HG02938 (cell line): ENCODE measurements around the gene DGKE.

Experiments used
- ATAC-seq: cut with Tn5 transposase; IDR thresholded peaks from one replicate; pipeline ENCODE4 v1.9.1; 2021; ENCODE audit warnings: mild to moderate bottlenecking, moderate library complexity; ENCODE audit not compliant: unreplicated experiment

Gene DGKE

DNA sequence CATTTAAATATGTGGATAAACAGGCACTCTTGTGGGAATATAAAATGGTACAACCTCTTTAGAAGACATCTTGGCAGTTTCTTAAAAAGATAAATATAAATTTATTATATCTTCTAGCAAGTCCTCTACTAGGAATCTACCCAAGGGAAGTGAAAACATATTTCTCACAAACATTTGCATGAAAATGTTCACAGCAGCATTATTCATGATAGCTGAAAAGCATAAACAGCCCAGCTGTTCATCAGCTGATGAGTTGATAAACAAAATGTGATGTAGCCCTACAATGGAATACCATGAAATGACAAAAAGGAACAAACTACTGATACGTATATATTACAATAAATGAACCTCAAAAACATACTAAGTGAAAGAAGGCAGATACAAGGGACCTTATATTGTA lies 12.0 kb downstream of the DGKE start:
- peak; percentile 52 for ATAC-seq

GRCh38 chr17:56847106-56847505 lies 13.2 kb downstream of the DGKE start:
- no peak for ATAC-seq

- ATAC-seq = no peak
Measured at GRCh38 chr17:56849131-56849530, 15.2 kb downstream of the DGKE start.

- no peak for ATAC-seq
Measured at GRCh38 chr17:56850591-56850990, 16.6 kb downstream of the DGKE start.

DNA sequence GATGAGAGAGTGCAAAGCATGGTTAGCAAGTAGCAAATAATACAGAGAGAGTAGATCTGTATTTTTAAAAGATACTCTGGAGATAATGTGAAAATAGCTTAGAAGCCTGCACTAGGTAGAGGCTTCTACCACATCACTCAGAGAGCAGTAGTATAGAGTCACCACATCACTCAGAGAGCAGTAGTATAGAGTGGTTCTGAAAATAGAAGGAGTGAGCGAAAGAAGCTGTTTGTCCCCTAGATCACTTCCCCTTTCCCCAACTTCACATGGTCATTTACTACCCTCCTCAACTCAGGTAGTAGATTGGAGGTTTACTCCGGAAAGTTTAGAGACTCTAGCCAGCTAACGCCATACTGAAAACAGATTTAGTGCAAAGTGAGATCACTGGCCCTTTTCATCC lies 17.1 kb downstream of the DGKE start:
- ATAC-seq = no peak

GRCh38 chr17:56861899-56862298 lies 27.9 kb downstream of the DGKE start:
- ATAC-seq = no peak

DNA sequence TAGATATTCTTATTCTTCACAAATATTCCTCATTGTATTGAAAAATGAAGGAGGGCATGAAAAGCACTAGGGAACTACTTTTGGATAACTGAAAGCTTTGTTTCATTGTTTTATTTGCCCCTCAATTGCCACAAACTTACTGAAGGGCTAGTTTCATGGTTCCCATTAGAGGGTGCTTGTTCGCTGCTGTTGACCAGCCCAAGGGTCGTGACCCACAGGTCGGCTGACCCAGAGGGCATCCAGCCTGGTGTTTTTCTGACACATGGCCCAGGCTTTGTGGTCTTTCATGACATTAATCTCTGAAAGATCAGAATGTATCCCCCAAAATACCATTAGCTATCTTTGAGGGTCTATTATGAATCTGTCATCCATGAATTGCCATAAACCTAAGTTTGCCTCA lies 30.0 kb downstream of the DGKE start:
- ATAC-seq = no peak

DNA sequence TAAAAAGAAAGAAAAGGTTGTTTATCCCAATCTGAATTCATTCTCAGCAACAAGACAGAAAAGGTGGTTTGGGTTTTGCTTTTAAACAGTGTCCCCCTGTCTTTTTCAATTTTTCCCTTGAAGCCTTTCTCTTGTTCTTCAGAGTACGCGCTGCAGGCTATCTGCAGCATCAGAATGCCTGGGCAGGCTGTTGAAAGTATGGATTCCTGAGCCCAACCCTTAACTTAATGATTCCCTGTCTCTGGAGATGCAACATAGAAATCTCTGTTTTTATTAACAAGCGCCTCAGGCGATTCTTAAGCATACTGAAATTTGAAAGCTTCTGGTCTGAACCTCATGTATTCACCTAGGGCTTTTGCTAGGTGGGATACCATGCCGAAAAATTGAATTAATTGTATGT lies 32.1 kb downstream of the DGKE start:
- ATAC-seq = no peak

- no peak for ATAC-seq
Measured at GRCh38 chr17:56866496-56866895, 32.5 kb downstream of the DGKE start.

DNA sequence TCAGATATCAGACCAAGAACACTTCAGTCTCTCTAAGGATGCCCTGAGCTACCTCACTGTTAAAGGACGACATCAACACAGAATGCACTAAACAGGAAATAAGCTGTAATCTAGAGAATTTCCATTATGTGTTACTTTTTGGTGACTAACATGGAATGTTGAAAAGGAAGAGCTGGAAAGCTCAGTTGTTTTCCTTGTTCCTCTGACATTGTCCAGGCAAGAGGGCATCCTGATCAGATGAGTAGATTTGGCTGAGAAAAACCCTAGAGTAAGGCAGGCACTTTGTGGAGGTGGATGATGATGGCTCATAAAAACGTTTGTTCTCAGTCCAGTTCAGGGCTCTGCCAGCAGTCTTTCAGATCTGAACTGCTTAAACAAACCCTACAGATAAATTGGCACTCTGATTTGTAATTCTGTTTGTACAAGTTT lies 34.0 kb downstream of the DGKE start:
- ATAC-seq = no peak

GRCh38 chr17:56868716-56869115 lies 34.8 kb downstream of the DGKE start:
- ATAC-seq = no peak

GRCh38 chr17:56870081-56870651 lies 36.2 kb downstream of the DGKE start:
- peak; percentile 75 for ATAC-seq

- no peak for ATAC-seq
Measured at GRCh38 chr17:56876766-56877179, 42.8 kb downstream of the DGKE start.

DNA sequence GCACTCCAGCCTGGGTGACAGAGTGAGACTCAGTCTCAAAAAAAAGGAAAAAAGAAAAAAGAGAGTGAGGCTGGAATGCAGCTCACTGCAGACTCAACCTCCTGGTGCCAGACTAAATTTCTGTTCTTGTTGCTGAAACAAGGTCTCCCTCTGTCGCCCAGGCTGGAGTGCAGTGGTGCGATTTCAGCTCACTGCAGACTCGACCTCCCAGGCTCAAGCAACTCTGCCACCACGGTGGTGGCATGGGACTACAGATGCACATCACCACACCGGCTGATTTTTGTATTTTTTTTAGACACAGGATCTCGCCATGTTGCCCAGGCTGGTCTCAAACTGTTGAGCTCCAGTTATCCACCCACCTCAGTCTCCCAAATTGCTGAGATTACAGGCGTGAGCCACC lies 45.3 kb downstream of the DGKE start:
- ATAC-seq = no peak

GRCh38 chr17:56880133-56880532 lies 46.2 kb downstream of the DGKE start:
- ATAC-seq = no peak

GRCh38 chr17:56880571-56880970 lies 46.6 kb downstream of the DGKE start:
- ATAC-seq = no peak

DNA sequence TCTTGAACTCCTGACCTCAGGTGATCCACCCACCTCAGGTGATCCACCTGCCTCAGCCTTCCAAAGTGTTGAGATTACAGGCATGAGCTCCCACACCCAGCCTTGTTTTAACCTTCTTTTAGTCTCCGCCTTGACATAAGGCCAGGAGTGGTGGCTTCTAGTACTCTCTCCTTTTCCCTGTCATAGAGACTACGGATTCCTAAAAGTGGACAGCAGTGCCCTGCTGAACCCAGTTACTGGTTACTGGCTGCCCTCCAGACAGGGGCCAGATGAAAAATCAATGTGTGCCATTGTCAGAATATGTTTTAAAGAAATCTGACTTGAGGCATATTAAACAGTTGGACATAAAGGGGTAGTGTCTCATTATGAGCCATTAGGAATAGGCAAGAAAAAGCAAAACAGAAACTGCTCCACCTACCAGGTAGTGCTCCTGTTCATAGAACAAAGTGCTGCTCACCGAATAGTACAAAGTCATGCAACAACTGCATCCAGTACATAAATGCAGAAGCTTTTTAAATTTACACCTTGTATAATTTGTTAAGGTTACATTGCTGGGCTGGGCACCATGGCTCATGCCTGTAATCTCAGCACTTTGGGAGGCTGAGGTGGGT lies 47.8 kb downstream of the DGKE start:
- ATAC-seq = no peak

DNA sequence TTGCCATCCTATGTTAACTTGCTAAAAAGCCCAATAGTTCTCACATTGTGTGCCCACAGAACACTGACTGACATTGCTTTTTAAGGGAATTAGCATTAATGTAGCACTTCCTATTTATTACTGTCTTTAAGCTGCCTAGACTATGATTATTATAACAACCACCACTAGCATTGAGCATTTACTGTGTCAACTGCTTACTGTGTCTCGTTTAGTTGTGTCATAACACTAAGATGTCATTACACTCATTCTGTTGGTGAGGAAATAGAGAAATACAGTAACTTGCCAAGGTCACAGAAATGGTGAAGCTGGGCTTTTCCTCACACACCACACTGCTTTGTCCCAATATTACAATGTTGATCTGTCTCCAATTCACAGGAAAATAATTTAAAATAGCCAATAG lies 49.7 kb downstream of the DGKE start:
- ATAC-seq = no peak

DNA sequence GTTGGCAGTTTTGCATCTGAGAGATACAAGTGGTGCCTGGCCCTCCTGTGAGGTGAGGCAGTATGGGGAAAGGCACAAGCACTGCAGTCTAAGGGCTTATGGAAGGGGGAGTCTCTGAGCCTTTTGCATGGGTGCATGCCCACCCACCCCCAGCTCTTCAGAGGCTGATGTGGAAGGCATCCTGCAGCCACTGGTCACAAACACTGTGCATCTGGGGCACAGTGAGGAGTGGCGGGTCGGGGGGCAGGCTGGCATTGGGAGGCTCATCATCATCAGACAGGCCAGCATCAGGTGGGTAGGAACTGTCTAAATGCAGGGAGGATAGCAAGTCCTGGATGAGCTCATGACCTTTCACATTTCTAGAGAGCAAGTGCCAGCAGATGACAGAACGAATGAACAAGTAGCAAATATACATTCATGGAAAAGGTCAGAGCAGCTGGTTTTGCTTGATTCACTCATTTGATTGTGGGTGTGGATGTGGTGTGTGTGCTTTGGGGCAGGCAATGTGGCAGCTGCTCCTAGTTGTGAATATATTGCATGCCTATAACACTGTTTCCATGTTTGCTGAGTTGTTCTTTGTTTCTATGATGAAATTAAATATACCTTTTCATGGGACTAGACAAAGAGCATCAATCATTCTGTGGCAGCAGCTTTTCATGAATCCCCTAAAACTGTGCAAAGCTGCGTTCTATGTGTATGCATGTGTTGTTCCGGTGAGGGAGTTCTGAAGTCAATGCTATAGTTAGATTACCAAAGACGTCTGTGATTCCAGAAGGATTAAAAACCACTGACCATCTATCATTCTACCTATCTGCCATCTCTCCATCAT lies 50.7 kb downstream of the DGKE start:
- ATAC-seq = no peak

DNA sequence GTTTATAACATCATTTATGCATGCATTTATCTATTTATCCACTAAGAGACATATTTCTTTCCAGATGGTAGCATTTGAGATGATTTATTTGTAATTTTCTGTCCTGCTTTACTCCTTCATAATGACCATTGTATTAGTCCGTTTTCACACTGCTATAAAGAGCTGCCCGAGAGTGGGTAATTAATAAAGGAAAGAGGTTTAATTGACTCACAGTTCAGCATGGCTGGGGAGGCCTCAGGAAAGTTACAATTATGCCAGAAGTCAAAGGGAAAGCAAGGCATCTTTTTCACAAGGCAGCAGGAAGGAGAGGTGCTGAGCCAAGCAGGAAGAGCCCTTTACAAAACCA lies 51.3 kb downstream of the DGKE start:
- ATAC-seq = no peak

DNA sequence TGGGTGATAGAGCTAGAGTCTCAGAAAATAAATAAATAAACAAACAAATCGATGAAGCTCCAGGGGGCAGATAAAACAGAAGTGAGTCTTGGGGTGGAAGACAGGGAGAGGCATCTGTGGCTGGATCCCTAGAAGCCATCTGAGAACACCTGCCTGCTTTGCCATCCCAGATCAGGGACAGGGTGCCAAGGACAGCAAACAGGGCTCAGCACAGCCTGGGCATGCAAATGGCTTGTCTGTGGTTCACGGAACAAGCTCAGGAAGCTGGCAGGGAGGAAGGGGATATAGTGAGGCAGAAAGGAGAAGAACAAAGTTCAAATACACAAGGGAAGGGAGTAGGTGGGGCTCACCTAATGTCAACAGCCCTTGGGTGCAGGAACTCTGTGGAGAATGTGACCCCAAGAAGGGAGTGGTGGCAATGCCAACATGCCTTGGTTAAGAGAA lies 52.4 kb downstream of the DGKE start:
- no peak for ATAC-seq

DNA sequence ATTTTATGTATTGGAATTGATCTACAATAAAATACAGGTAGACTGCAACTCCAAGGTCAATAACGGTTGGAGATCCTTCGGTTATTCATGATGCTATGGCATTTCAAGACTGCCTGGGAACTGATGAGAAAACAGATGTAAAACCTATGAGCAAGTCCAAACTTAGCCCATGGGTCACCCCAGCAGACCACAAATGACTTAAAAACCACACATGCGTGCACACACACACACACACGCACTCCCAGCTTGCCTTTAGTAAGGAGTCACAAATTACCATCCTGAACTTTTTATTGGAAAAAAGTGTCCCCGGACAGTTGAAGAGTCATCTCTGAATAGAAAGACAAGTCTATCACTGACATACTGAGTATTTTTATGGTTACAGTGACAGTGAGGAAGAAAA lies 53.2 kb downstream of the DGKE start:
- no peak for ATAC-seq
